HEK293 (cell line): ENCODE data around the gene PLCL1.

ENCODE experiments used
- CTCF ChIA-PET: fragments of 350-600 bp; formaldehyde crosslinking; extraction: SDS; loops from one replicate; lab custom pipeline; 2021; ENCODE audit warnings: antibody characterized with exemption; lab: Yijun Ruan, JAX
- POLR2A ChIA-PET: fragments of 300-600 bp; formaldehyde crosslinking; extraction: SDS; loops from one replicate; lab custom pipeline; 2020; ENCODE audit warnings: antibody characterized with exemption, inconsistent platforms; lab: Yijun Ruan, JAX
- H3K27ac ChIP-seq: fragments of 200-500 bp; sonication (Bioruptor generic); 2 replicates; pipeline ENCODE4 v1.5.1; 2014; ENCODE audit warnings: low read depth, low read length, control low read depth, inconsistent platforms; ENCODE audit errors: extremely low read depth
- H3K36me3 ChIP-seq, 2 experiments: fragments of 200-500 bp in 1 of 2; sonication (Bioruptor generic) in 1 of 2; 1 replicate in 1 of 2; 2 replicates in 1 of 2; pipeline ENCODE4 v1.5.1; 2014 to 2017; ENCODE audit warnings: inconsistent platforms in 2 of 2, low read length in 2 of 2; ENCODE audit not compliant: control insufficient read depth in 2 of 2, insufficient read depth in 1 of 2
- H3K4me1 ChIP-seq: fragments of 200-500 bp; sonication (Bioruptor generic); 2 replicates; pipeline ENCODE4 v1.5.1; 2014; ENCODE audit warnings: mild to moderate bottlenecking, low read length, inconsistent platforms; ENCODE audit not compliant: control insufficient read depth, insufficient read depth
- H3K4me3 ChIP-seq: 2 replicates; pipeline ENCODE4 v1.5.1; 2011; ENCODE audit warnings: low read depth, mild to moderate bottlenecking, control low read depth, low read length, moderate library complexity
- H3K9me3 ChIP-seq: fragments of 200-500 bp; sonication (Bioruptor generic); 2 replicates; pipeline ENCODE4 v1.5.1; 2014; ENCODE audit warnings: low read depth, low read length, inconsistent platforms; ENCODE audit not compliant: control insufficient read depth, insufficient read depth
- EGR2 ChIP-seq: fragments of 450-650 bp; formaldehyde crosslinking; IDR thresholded peaks from 2 replicates; pipeline ENCODE4 v1.5.1; 2016; ENCODE audit warnings: low read depth, missing biosample characterization, missing genetic modification characterization
- GFI1B ChIP-seq: fragments of 450-650 bp; formaldehyde crosslinking; IDR thresholded peaks from 2 replicates; pipeline ENCODE4 v1.5.1; 2016; ENCODE audit warnings: missing biosample characterization, missing genetic modification characterization
- HIC1 ChIP-seq: fragments of 450-650 bp; formaldehyde crosslinking; IDR thresholded peaks from 2 replicates; pipeline ENCODE4 v1.5.1; 2016; ENCODE audit warnings: missing biosample characterization, missing genetic modification characterization
- HOXC10 ChIP-seq: sonication (generic); formaldehyde crosslinking; IDR thresholded peaks from 2 replicates; pipeline ENCODE4 v1.8.1; 2023; ENCODE audit warnings: mild to moderate bottlenecking, missing genetic modification reagents
- KLF16 ChIP-seq: fragments of 450-650 bp; formaldehyde crosslinking; IDR thresholded peaks from 2 replicates; pipeline ENCODE4 v1.5.1; 2017; ENCODE audit warnings: missing biosample characterization, missing genetic modification characterization
- PRDM10 ChIP-seq: fragments of 450-650 bp; formaldehyde crosslinking; IDR thresholded peaks from 2 replicates; pipeline ENCODE4 v1.5.1; 2016; ENCODE audit warnings: missing biosample characterization, missing genetic modification characterization
- PRDM2 ChIP-seq: fragments of 450-650 bp; formaldehyde crosslinking; IDR thresholded peaks from 2 replicates; pipeline ENCODE4 v1.5.1; 2016; ENCODE audit warnings: missing biosample characterization, missing genetic modification characterization, borderline replicate concordance
- TRIM28 ChIP-seq: IDR thresholded peaks from 2 replicates; pipeline ENCODE4 v1.6.1; 2011; ENCODE audit warnings: low read length, control low read depth, borderline replicate concordance
- ZBTB1 ChIP-seq: fragments of 450-650 bp; formaldehyde crosslinking; IDR thresholded peaks from 2 replicates; pipeline ENCODE4 v1.5.1; 2016; ENCODE audit warnings: missing biosample characterization, missing genetic modification characterization
- ZBTB21 ChIP-seq: fragments of 450-650 bp; formaldehyde crosslinking; IDR thresholded peaks from 2 replicates; pipeline ENCODE4 v1.5.1; 2017; ENCODE audit warnings: missing biosample characterization, missing genetic modification characterization
- ZNF148 ChIP-seq: fragments of 450-650 bp; formaldehyde crosslinking; IDR thresholded peaks from 2 replicates; pipeline ENCODE4 v1.5.0; 2017; ENCODE audit warnings: missing biosample characterization, missing genetic modification characterization, borderline replicate concordance
- ZNF221 ChIP-seq: fragments of 450-650 bp; formaldehyde crosslinking; IDR thresholded peaks from 2 replicates; pipeline ENCODE4 v1.5.1; 2017; ENCODE audit warnings: missing biosample characterization, missing genetic modification characterization, borderline replicate concordance
- ZNF24 ChIP-seq: fragments of 450-650 bp; formaldehyde crosslinking; IDR thresholded peaks from 2 replicates; pipeline ENCODE4 v1.5.1; 2016; ENCODE audit warnings: missing biosample characterization, missing genetic modification characterization
- ZNF341 ChIP-seq: fragments of 450-650 bp; formaldehyde crosslinking; IDR thresholded peaks from 2 replicates; pipeline ENCODE4; 2016; ENCODE audit warnings: low read depth, missing biosample characterization, missing genetic modification characterization
- ZNF362 ChIP-seq: fragments of 450-650 bp; formaldehyde crosslinking; IDR thresholded peaks from 2 replicates; pipeline ENCODE4 v1.5.1; 2016; ENCODE audit warnings: missing biosample characterization, missing genetic modification characterization
- ZNF449 ChIP-seq: fragments of 450-650 bp; formaldehyde crosslinking; IDR thresholded peaks from 2 replicates; pipeline ENCODE4 v1.5.1; 2017; ENCODE audit warnings: missing biosample characterization, mild to moderate bottlenecking, missing genetic modification characterization, moderate library complexity
- ZNF510 ChIP-seq: fragments of 450-650 bp; formaldehyde crosslinking; IDR thresholded peaks from 2 replicates; pipeline ENCODE4 v1.5.1; 2018; ENCODE audit warnings: mild to moderate bottlenecking, missing genetic modification characterization, missing biosample characterization; ENCODE audit not compliant: insufficient replicate concordance
- ZNF629 ChIP-seq: fragments of 450-650 bp; formaldehyde crosslinking; IDR thresholded peaks from 2 replicates; pipeline ENCODE4 v1.5.1; 2017; ENCODE audit warnings: missing biosample characterization, missing genetic modification characterization

PLCL1 gene

GRCh38 chr2:197959383-197959782, 155.0 kb downstream of the PLCL1 start (continued):
- TF ChIP-seq PRDM2 (tag by site-specific recombination) (no peak), GFI1B (tag by site-specific recombination) (no peak), ZNF629 (tag by site-specific recombination) (no peak), EGR2 (tag by site-specific recombination) (no peak), ZBTB1 (tag by site-specific recombination) (no peak)

- Histone ChIP-seq H3K9me3 (no peaks in the 10 kb centered on the region), H3K36me3 (no peaks in the 10 kb centered on the region), H3K27ac (no peak overlapping the region), H3K4me3 (no peak overlapping the region), H3K4me1 (no peaks in the 10 kb centered on the region)
- POLR2A ChIA-PET: no interaction called here
- CTCF ChIA-PET: interaction anchor here (0.6 kb wide), 1 partner anchor 52 kb away, joined by 6 read pairs; no protein-coding TSS in a partner anchor
- TF ChIP-seq ZNF24 (tag by site-specific recombination) (no peak), ZNF148 (no peak), ZNF449 (no peak), HIC1 (tag by site-specific recombination) (no peak), ZBTB21 (tag by site-specific recombination) (no peak), PRDM10 (tag by site-specific recombination) (no peak), TRIM28 (no peak), ZNF341 (tag by site-specific recombination) (no peak), KLF16 (tag by site-specific recombination) (no peak), HOXC10 (no peak), ZBTB1 (tag by site-specific recombination) (no peak), ZNF510 (no peak), ZNF362 (no peak), ZNF221 (no peak)
These were observed 156.4 kb downstream of the PLCL1 start for GRCh38 chr2:197960786-197961185.
